K562 (cell line): ENCODE data around the gene TRIP6. TPM values are rescaled to one million over a fixed set of nuclear protein-coding genes. Genes with fewer than 3 reads are reported as not detected.
A peak's percentile ranks its signal among the peaks of the same experiment; 100 is the strongest.

ENCODE experiments used
- ZBTB11 ChIP-seq, 3 experiments: fragments of 200-800 bp in 1 of 3; fragments of 250-450 bp in 1 of 3; fragments of 450-650 bp in 1 of 3; sonication (Bioruptor Pico) in 1 of 3; sonication (Bioruptor generic) in 1 of 3; formaldehyde crosslinking in 1 of 3; IDR thresholded peaks; 2 replicates each; pipeline versions ENCODE4 v1.6.1 to v1.8.0; 2016 to 2022; ENCODE audit warnings: mild to moderate bottlenecking in 2 of 3, missing genetic modification characterization in 2 of 3, missing compliant biosample characterization in 1 of 3, moderate library complexity in 1 of 3
- polyA plus RNA-seq, 8 experiments: library from polyadenylated mRNA; depleted of rRNA in 4 of 8; stranded (reverse) in 5 of 8; unstranded in 3 of 8; fragments of >200 nt; fragmentation: Nextera tagmentation in 2 of 8; fragmentation: Illumina TruSeq in 1 of 8; extraction: Ambion mirVana in 2 of 8; extraction: Trizol in 1 of 8; gene quantifications; 2 replicates each; pipeline versions ENCODE4 v1.2.1 to v1.2.3, GENCODE V29; 2011 to 2014; ENCODE audit warnings: inconsistent platforms in 1 of 8, missing spikeins in 1 of 8
- total RNA-seq, 7 experiments: library from RNA; depleted of rRNA in 6 of 7; stranded (reverse); fragments of >200 nt in 6 of 7; fragmentation: Illumina TruSeq in 2 of 7; extraction: Trizol in 2 of 7; gene quantifications; 2 replicates each; pipeline versions ENCODE4 v1.2.1 to v1.2.3, GENCODE V29; 2011 to 2021; ENCODE audit warnings: low replicate concordance in 1 of 7
- TF ChIP-seq, protein P1 (sequence below): sonication (generic); formaldehyde crosslinking; IDR thresholded peaks from 2 replicates; pipeline ENCODE4 v1.8.0; 2023; ENCODE audit warnings: mild to moderate bottlenecking, missing genetic modification reagents

TRIP6 gene
- total and polyA plus RNA-seq, 9 of the 15 experiments (the other 6 are each of a cell fraction or from before 2014, with no cell fraction given) = 5.9 to 141 (median 54.0) TPM

GRCh38 chr7:100874577-100875355 is 7.6 kb downstream of the TRIP6 start, which contains the start of gene SRRT (continued):
- TF ChIP-seq, protein P1, sequence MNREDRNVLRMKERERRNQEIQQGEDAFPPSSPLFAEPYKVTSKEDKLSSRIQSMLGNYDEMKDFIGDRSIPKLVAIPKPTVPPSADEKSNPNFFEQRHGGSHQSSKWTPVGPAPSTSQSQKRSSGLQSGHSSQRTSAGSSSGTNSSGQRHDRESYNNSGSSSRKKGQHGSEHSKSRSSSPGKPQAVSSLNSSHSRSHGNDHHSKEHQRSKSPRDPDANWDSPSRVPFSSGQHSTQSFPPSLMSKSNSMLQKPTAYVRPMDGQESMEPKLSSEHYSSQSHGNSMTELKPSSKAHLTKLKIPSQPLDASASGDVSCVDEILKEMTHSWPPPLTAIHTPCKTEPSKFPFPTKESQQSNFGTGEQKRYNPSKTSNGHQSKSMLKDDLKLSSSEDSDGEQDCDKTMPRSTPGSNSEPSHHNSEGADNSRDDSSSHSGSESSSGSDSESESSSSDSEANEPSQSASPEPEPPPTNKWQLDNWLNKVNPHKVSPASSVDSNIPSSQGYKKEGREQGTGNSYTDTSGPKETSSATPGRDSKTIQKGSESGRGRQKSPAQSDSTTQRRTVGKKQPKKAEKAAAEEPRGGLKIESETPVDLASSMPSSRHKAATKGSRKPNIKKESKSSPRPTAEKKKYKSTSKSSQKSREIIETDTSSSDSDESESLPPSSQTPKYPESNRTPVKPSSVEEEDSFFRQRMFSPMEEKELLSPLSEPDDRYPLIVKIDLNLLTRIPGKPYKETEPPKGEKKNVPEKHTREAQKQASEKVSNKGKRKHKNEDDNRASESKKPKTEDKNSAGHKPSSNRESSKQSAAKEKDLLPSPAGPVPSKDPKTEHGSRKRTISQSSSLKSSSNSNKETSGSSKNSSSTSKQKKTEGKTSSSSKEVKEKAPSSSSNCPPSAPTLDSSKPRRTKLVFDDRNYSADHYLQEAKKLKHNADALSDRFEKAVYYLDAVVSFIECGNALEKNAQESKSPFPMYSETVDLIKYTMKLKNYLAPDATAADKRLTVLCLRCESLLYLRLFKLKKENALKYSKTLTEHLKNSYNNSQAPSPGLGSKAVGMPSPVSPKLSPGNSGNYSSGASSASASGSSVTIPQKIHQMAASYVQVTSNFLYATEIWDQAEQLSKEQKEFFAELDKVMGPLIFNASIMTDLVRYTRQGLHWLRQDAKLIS (CRISPR knock-in tag) = peak; percentile 94
- peak in 1 of 3 experiments; percentile 79; a peak in 1 of 6 replicates for TF ChIP-seq ZBTB11 (CRISPR knock-in tag; IDR thresholded peaks at IDR 0.05)
- TF ChIP-seq, all 486 proteins: peak for 242
